Measurements from ENCODE around the gene AGR2. TPM values are rescaled to one million over a fixed set of nuclear protein-coding genes. Genes with fewer than 3 reads are reported as not detected.
A peak's percentile ranks its signal among the peaks of the same experiment; 100 is the strongest.

The AGR2 gene
- total RNA-seq, 1 experiment from 2014 or later = not detected

DNA sequence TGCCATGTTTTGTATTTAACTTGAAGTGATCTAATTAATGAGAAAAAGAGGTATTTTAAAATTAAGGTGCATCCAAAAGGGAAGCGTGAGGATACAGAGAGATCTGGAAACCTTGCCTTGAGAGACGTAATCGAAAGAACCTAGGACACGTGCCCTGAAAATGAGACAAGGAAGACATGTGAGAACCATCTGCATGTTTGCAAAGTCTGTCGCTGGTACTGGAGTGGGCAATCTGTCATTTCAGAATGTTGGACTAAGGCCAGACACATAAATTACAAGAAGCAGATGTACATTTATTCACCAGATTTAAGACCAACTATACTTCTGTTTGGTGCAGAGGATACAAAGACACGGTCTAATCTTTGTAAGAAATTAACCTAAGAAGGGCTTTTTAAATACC, 9.2 kb downstream of the AGR2 start:
- no peaks in the 10 kb centered on the region for H3K36me3 ChIP-seq (ENCODE audit: insufficient read depth, low read length, poor library complexity, severe bottlenecking)
- no peaks in the 10 kb centered on the region for H3K27me3 ChIP-seq (replicated peaks; ENCODE audit: insufficient read depth, low read depth, low read length, poor library complexity)
- ChIA-PET POLR2A (ENCODE audit: low non-redundant PET) (no interaction called here), CTCF (no interaction called here)
- TF ChIP-seq, protein P1, sequence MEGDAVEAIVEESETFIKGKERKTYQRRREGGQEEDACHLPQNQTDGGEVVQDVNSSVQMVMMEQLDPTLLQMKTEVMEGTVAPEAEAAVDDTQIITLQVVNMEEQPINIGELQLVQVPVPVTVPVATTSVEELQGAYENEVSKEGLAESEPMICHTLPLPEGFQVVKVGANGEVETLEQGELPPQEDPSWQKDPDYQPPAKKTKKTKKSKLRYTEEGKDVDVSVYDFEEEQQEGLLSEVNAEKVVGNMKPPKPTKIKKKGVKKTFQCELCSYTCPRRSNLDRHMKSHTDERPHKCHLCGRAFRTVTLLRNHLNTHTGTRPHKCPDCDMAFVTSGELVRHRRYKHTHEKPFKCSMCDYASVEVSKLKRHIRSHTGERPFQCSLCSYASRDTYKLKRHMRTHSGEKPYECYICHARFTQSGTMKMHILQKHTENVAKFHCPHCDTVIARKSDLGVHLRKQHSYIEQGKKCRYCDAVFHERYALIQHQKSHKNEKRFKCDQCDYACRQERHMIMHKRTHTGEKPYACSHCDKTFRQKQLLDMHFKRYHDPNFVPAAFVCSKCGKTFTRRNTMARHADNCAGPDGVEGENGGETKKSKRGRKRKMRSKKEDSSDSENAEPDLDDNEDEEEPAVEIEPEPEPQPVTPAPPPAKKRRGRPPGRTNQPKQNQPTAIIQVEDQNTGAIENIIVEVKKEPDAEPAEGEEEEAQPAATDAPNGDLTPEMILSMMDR (conservative IDR thresholded peaks at IDR 0.05; ENCODE audit: low read depth, low read length) = no peak
- no peak for TF ChIP-seq EZH2 (IDR thresholded peaks at IDR 0.05; ENCODE audit: borderline replicate concordance, low read depth, low read length, poor library complexity, severe bottlenecking)
- intact Hi-C loops (cut with micrococcal nuclease; ENCODE audit: unreplicated experiment) = loop anchor here (5.0 kb wide), 1 partner anchor 83 kb away; no protein-coding TSS in a partner anchor
- no peak overlapping the region for H3K4me3 ChIP-seq (ENCODE audit: low read depth, low read length, poor library complexity, severe bottlenecking)
- no peak overlapping the region for H3K27ac ChIP-seq (ENCODE audit: low read depth, low read length, poor library complexity, severe bottlenecking)
- H3K4me1 ChIP-seq (ENCODE audit: insufficient read depth, low read length, poor library complexity, severe bottlenecking) = peaks cover 15% of the 10 kb centered on the region
- no TSS peak for BruUV-seq (replicated peaks)
- no peaks in the 10 kb centered on the region for H3K9me3 ChIP-seq (ENCODE audit: low read depth, low read length, poor library complexity, severe bottlenecking)
- DNase-seq (ENCODE audit: low spot score) = peak; percentile 63

DNA sequence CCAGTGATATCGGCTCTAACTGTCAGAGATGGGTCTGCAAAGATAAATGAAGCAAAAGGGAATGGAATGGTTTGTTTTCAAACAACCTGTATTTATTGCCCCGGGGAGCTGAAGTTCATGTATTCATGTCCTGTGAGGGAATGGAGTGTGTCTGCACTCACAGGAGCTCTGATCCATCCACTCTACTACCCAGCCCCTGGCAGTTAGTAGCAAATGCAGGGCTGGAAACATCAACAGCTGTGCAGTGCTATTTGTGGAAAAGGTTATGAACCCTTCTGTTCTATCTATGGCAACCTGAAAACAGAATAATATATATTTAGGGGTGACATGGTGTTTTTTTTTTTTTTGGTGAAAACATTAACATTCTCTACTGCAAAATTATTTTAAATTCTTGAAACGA, 9.8 kb downstream of the AGR2 start:
- H3K9me3 ChIP-seq (ENCODE audit: low read depth, low read length, poor library complexity, severe bottlenecking) = no peaks in the 10 kb centered on the region
- no peak for DNase-seq (ENCODE audit: low spot score)
- H3K4me1 ChIP-seq (ENCODE audit: insufficient read depth, low read length, poor library complexity, severe bottlenecking) = peaks cover 14% of the 10 kb centered on the region
- H3K27ac ChIP-seq (ENCODE audit: low read depth, low read length, poor library complexity, severe bottlenecking) = no peak overlapping the region
- BruUV-seq (replicated peaks) = no TSS peak
- ChIA-PET CTCF (no interaction called here), POLR2A (ENCODE audit: low non-redundant PET) (no interaction called here)
- H3K4me3 ChIP-seq (ENCODE audit: low read depth, low read length, poor library complexity, severe bottlenecking) = no peak overlapping the region
- no peaks in the 10 kb centered on the region for H3K27me3 ChIP-seq (replicated peaks; ENCODE audit: insufficient read depth, low read depth, low read length, poor library complexity)
- no peaks in the 10 kb centered on the region for H3K36me3 ChIP-seq (ENCODE audit: insufficient read depth, low read length, poor library complexity, severe bottlenecking)
- TF ChIP-seq, protein P1 (conservative IDR thresholded peaks at IDR 0.05; ENCODE audit: low read depth, low read length) = no peak
- no peak for TF ChIP-seq EZH2 (IDR thresholded peaks at IDR 0.05; ENCODE audit: borderline replicate concordance, low read depth, low read length, poor library complexity, severe bottlenecking)
- intact Hi-C loops (cut with micrococcal nuclease; ENCODE audit: unreplicated experiment) = loop anchor here (5.0 kb wide), 1 partner anchor 83 kb away; no protein-coding TSS in a partner anchor

DNA sequence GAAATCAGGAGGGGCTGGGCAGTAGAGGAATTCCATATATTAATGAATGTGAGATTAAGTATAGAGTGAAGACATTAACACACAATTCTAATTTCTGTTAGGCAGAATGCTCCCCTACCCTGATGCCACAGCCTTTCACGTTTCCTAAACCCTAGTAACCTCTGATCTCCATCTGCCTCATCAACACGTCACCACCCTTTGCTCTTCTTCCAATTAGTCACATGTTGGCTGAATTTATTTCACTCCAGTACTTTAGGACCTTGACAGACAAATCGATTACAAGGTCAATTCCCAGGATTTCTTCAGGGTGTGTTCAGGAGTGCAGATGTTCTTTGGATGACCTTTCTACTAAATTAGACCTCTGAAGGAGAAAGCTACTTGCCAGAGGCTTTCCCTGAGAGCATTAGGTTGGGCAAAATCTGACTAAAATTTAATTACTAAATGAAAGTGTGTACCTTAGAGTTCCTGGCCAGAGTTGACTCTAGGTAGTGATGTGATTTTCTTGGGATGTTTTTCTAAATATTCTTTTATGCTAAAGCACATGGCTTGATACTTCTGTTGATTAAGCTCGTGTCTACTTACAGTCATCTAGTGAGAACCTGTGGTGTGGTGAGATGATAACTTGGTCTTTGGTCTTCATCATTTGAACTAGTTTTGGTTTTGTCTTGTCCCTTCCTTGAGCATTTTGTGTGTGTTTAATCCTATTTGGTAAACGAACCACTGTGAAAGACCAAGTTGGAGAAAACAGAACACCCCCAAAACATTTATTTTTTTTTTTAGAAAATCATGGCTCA, 12.7 kb downstream of the AGR2 start:
- no peak overlapping the region for H3K4me3 ChIP-seq (ENCODE audit: low read depth, low read length, poor library complexity, severe bottlenecking)
- TF ChIP-seq EZH2 (IDR thresholded peaks at IDR 0.05; ENCODE audit: borderline replicate concordance, low read depth, low read length, poor library complexity, severe bottlenecking) = no peak
- TF ChIP-seq, protein P1 (conservative IDR thresholded peaks at IDR 0.05; ENCODE audit: low read depth, low read length) = no peak

More for the DNA sequence above, 12.7 kb downstream of the AGR2 start:
- intact Hi-C loops (cut with micrococcal nuclease; ENCODE audit: unreplicated experiment) = no loop called here
- ChIA-PET POLR2A (ENCODE audit: low non-redundant PET) (no interaction called here), CTCF (no interaction called here)
- no peak for DNase-seq (ENCODE audit: low spot score)
- no peaks in the 10 kb centered on the region for H3K27me3 ChIP-seq (replicated peaks; ENCODE audit: insufficient read depth, low read depth, low read length, poor library complexity)
- no peak overlapping the region for H3K27ac ChIP-seq (ENCODE audit: low read depth, low read length, poor library complexity, severe bottlenecking)
- no TSS peak for BruUV-seq (replicated peaks)
- no peaks in the 10 kb centered on the region for H3K9me3 ChIP-seq (ENCODE audit: low read depth, low read length, poor library complexity, severe bottlenecking)
- H3K4me1 ChIP-seq (ENCODE audit: insufficient read depth, low read length, poor library complexity, severe bottlenecking) = peaks cover 14% of the 10 kb centered on the region
- peaks cover 5% of the 10 kb centered on the region for H3K36me3 ChIP-seq (ENCODE audit: insufficient read depth, low read length, poor library complexity, severe bottlenecking)
